ENCODE measurements around the gene COL23A1. TPM values are rescaled to one million over a fixed set of nuclear protein-coding genes. Genes with fewer than 3 reads are reported as not detected.

Gene COL23A1
- total and polyA plus RNA-seq, 5 donors from 2014 or later = not detected

GRCh38 chr5:178363501-178364325, 226.5 kb downstream of the COL23A1 start:
- no peaks in the 10 kb centered on the region for H3K27me3 Mint-ChIP-seq
- H3K4me3 Mint-ChIP-seq = no peak overlapping the region
- no peak for ATAC-seq (ENCODE audit: low read depth in 2 of 2)
- Histone ChIP-seq H3K4me1 (ENCODE audit: control insufficient read depth, insufficient read depth, low read length, poor library complexity, severe bottlenecking) (no peaks in the 10 kb centered on the region), H3K27me3 (ENCODE audit: control insufficient read depth, insufficient read depth, low read length) (no peaks in the 10 kb centered on the region), H3K27ac (ENCODE audit: insufficient read depth, low read length, poor library complexity, severe bottlenecking) (no peak overlapping the region), H3K4me3 (ENCODE audit: low read depth, low read length) (no peak overlapping the region), H3K36me3 (ENCODE audit: control insufficient read depth, insufficient read depth, low read length) (no peaks in the 10 kb centered on the region), H3K9me3 (ENCODE audit: control insufficient read depth in 2 of 2, low read length in 2 of 2) (no peaks in the 10 kb centered on the region)
- no peak for DNase-seq
- H3K36me3 Mint-ChIP-seq = no peaks in the 10 kb centered on the region
- no peaks in the 10 kb centered on the region for H3K4me1 Mint-ChIP-seq
- H3K27ac Mint-ChIP-seq = no peak overlapping the region
- no peaks in the 10 kb centered on the region for H3K9me3 Mint-ChIP-seq

GRCh38 chr5:178361657-178362445, 228.3 kb downstream of the COL23A1 start:
- H3K4me3 ChIP-seq (ENCODE audit: low read depth, low read length) = no peak overlapping the region
- Mint-ChIP-seq H3K36me3 (no peaks in the 10 kb centered on the region), H3K4me1 (peaks cover 0 to 6% (median under 1%) of the 10 kb centered on the region in 4 donors), H3K9me3 (no peaks in the 10 kb centered on the region), H3K27me3 (no peaks in the 10 kb centered on the region), H3K27ac (peak overlapping the region in 1 of 3 donors; percentile 73), H3K4me3 (no peak overlapping the region)
- H3K36me3 ChIP-seq (ENCODE audit: control insufficient read depth, insufficient read depth, low read length) = no peaks in the 10 kb centered on the region
- H3K27ac ChIP-seq (ENCODE audit: insufficient read depth, low read length, poor library complexity, severe bottlenecking) = no peak overlapping the region
- DNase-seq (no peak), ATAC-seq (ENCODE audit: low read depth in 2 of 2) (no peak)
- no peaks in the 10 kb centered on the region for H3K4me1 ChIP-seq (ENCODE audit: control insufficient read depth, insufficient read depth, low read length, poor library complexity, severe bottlenecking)
- no peaks in the 10 kb centered on the region for H3K27me3 ChIP-seq (ENCODE audit: control insufficient read depth, insufficient read depth, low read length)
- H3K9me3 ChIP-seq (ENCODE audit: control insufficient read depth in 2 of 2, low read length in 2 of 2) = no peaks in the 10 kb centered on the region

- H3K4me1 Mint-ChIP-seq = peaks cover 0 to 11% (median 3%) of the 10 kb centered on the region in 4 donors
- Histone ChIP-seq H3K27ac (ENCODE audit: insufficient read depth, low read length, poor library complexity, severe bottlenecking) (no peak overlapping the region), H3K4me3 (ENCODE audit: low read depth, low read length) (no peak overlapping the region), H3K36me3 (ENCODE audit: control insufficient read depth, insufficient read depth, low read length) (no peaks in the 10 kb centered on the region), H3K27me3 (ENCODE audit: control insufficient read depth, insufficient read depth, low read length) (no peaks in the 10 kb centered on the region), H3K9me3 (ENCODE audit: control insufficient read depth in 2 of 2, low read length in 2 of 2) (no peaks in the 10 kb centered on the region), H3K4me1 (ENCODE audit: control insufficient read depth, insufficient read depth, low read length, poor library complexity, severe bottlenecking) (no peaks in the 10 kb centered on the region)
- no peaks in the 10 kb centered on the region for H3K27me3 Mint-ChIP-seq
- H3K9me3 Mint-ChIP-seq = no peaks in the 10 kb centered on the region
- no peak overlapping the region for H3K27ac Mint-ChIP-seq
- no peak for ATAC-seq (ENCODE audit: low read depth in 2 of 2)
- no peaks in the 10 kb centered on the region for H3K36me3 Mint-ChIP-seq
- DNase-seq = no peak
- no peak overlapping the region for H3K4me3 Mint-ChIP-seq
Observed at GRCh38 chr5:178360926-178361235, 229.3 kb downstream of the COL23A1 start.

- Histone ChIP-seq H3K27me3 (ENCODE audit: control insufficient read depth, insufficient read depth, low read length) (no peaks in the 10 kb centered on the region), H3K4me3 (ENCODE audit: low read depth, low read length) (no peak overlapping the region), H3K4me1 (ENCODE audit: control insufficient read depth, insufficient read depth, low read length, poor library complexity, severe bottlenecking) (no peaks in the 10 kb centered on the region), H3K27ac (ENCODE audit: insufficient read depth, low read length, poor library complexity, severe bottlenecking) (no peak overlapping the region), H3K36me3 (ENCODE audit: control insufficient read depth, insufficient read depth, low read length) (no peaks in the 10 kb centered on the region), H3K9me3 (ENCODE audit: control insufficient read depth in 2 of 2, low read length in 2 of 2) (no peaks in the 10 kb centered on the region)
- ATAC-seq (ENCODE audit: low read depth in 2 of 2) (no peak), DNase-seq (no peak)
- peaks cover 0 to 12% (median 3%) of the 10 kb centered on the region in 4 donors for H3K4me1 Mint-ChIP-seq
- no peaks in the 10 kb centered on the region for H3K9me3 Mint-ChIP-seq
- no peaks in the 10 kb centered on the region for H3K36me3 Mint-ChIP-seq
- H3K4me3 Mint-ChIP-seq = no peak overlapping the region
- no peaks in the 10 kb centered on the region for H3K27me3 Mint-ChIP-seq
- no peak overlapping the region for H3K27ac Mint-ChIP-seq
Observed at GRCh38 chr5:178360222-178360925, 229.8 kb downstream of the COL23A1 start.

- H3K4me1 Mint-ChIP-seq = peaks cover 0 to 12% (median 3%) of the 10 kb centered on the region in 4 donors
- H3K27me3 Mint-ChIP-seq = no peaks in the 10 kb centered on the region
- Histone ChIP-seq H3K36me3 (ENCODE audit: control insufficient read depth, insufficient read depth, low read length) (no peaks in the 10 kb centered on the region), H3K9me3 (ENCODE audit: control insufficient read depth in 2 of 2, low read length in 2 of 2) (no peaks in the 10 kb centered on the region), H3K4me3 (ENCODE audit: low read depth, low read length) (no peak overlapping the region), H3K27ac (ENCODE audit: insufficient read depth, low read length, poor library complexity, severe bottlenecking) (no peak overlapping the region), H3K4me1 (ENCODE audit: control insufficient read depth, insufficient read depth, low read length, poor library complexity, severe bottlenecking) (no peaks in the 10 kb centered on the region), H3K27me3 (ENCODE audit: control insufficient read depth, insufficient read depth, low read length) (no peaks in the 10 kb centered on the region)
- DNase-seq (no peak), ATAC-seq (ENCODE audit: low read depth in 2 of 2) (no peak)
- H3K27ac Mint-ChIP-seq = peak overlapping the region in 1 of 3 donors; percentile 59
- no peak overlapping the region for H3K4me3 Mint-ChIP-seq
- H3K36me3 Mint-ChIP-seq = no peaks in the 10 kb centered on the region
- no peaks in the 10 kb centered on the region for H3K9me3 Mint-ChIP-seq
Observed at GRCh38 chr5:178359738-178360137, 230.5 kb downstream of the COL23A1 start.

GRCh38 chr5:178357678-178358077, 232.5 kb downstream of the COL23A1 start:
- H3K36me3 Mint-ChIP-seq = no peaks in the 10 kb centered on the region
- no peaks in the 10 kb centered on the region for H3K27me3 ChIP-seq (ENCODE audit: control insufficient read depth, insufficient read depth, low read length)
- no peaks in the 10 kb centered on the region for H3K4me1 ChIP-seq (ENCODE audit: control insufficient read depth, insufficient read depth, low read length, poor library complexity, severe bottlenecking)
- no peaks in the 10 kb centered on the region for H3K9me3 ChIP-seq (ENCODE audit: control insufficient read depth in 2 of 2, low read length in 2 of 2)
- H3K27me3 Mint-ChIP-seq = no peaks in the 10 kb centered on the region
- H3K4me3 ChIP-seq (ENCODE audit: low read depth, low read length) = no peak overlapping the region
- no peak overlapping the region for H3K27ac ChIP-seq (ENCODE audit: insufficient read depth, low read length, poor library complexity, severe bottlenecking)
- H3K36me3 ChIP-seq (ENCODE audit: control insufficient read depth, insufficient read depth, low read length) = no peaks in the 10 kb centered on the region
- no peak overlapping the region for H3K27ac Mint-ChIP-seq
- DNase-seq (no peak), ATAC-seq (ENCODE audit: low read depth in 2 of 2) (no peak)
- no peaks in the 10 kb centered on the region for H3K9me3 Mint-ChIP-seq
- peaks cover 0 to 12% (median 3%) of the 10 kb centered on the region in 4 donors for H3K4me1 Mint-ChIP-seq
- no peak overlapping the region for H3K4me3 Mint-ChIP-seq

GRCh38 chr5:178357121-178357521, 233.1 kb downstream of the COL23A1 start:
- Histone ChIP-seq H3K9me3 (ENCODE audit: control insufficient read depth in 2 of 2, low read length in 2 of 2) (no peaks in the 10 kb centered on the region), H3K4me3 (ENCODE audit: low read depth, low read length) (no peak overlapping the region), H3K27ac (ENCODE audit: insufficient read depth, low read length, poor library complexity, severe bottlenecking) (no peak overlapping the region), H3K4me1 (ENCODE audit: control insufficient read depth, insufficient read depth, low read length, poor library complexity, severe bottlenecking) (no peaks in the 10 kb centered on the region), H3K27me3 (ENCODE audit: control insufficient read depth, insufficient read depth, low read length) (no peaks in the 10 kb centered on the region), H3K36me3 (ENCODE audit: control insufficient read depth, insufficient read depth, low read length) (no peaks in the 10 kb centered on the region)
- no peak for DNase-seq
- Mint-ChIP-seq H3K4me1 (peaks cover 0 to 12% (median 3%) of the 10 kb centered on the region in 4 donors), H3K4me3 (no peak overlapping the region), H3K27ac (no peak overlapping the region), H3K36me3 (no peaks in the 10 kb centered on the region), H3K27me3 (no peaks in the 10 kb centered on the region), H3K9me3 (no peaks in the 10 kb centered on the region)
- no peak for ATAC-seq (ENCODE audit: low read depth in 2 of 2)

Measured in CD4-positive, CD25-positive, alpha-beta regulatory T cell (primary cell).